Measurements from ENCODE around the gene BMP7. TPM values are rescaled to one million over a fixed set of nuclear protein-coding genes. Genes with fewer than 3 reads are reported as not detected.
"Not testable (repeated sequence)": the region's sequence is repeated elsewhere in the genome, so short reads cannot be mapped to it uniquely, and the experiment has no call there.

BMP7 gene
- polyA plus RNA-seq, 3 donors = 91.0 to 105 (median 101) TPM

- no peak for DNase-seq
These were observed 13.8 kb downstream of the BMP7 start for GRCh38 chr20:57252559-57253162.

- no peak for DNase-seq
These were observed 14.5 kb downstream of the BMP7 start for GRCh38 chr20:57251949-57252348.

- no peak for DNase-seq
These were observed 15.1 kb downstream of the BMP7 start for GRCh38 chr20:57251344-57251743.

- no peak for DNase-seq
These were observed 15.7 kb downstream of the BMP7 start for GRCh38 chr20:57250607-57251343.

GRCh38 chr20:57249772-57250171 lies 16.7 kb downstream of the BMP7 start:
- DNase-seq = no peak

- no peak for DNase-seq
These were observed 17.4 kb downstream of the BMP7 start for GRCh38 chr20:57249073-57249472.

- no peak for DNase-seq
These were observed 18.2 kb downstream of the BMP7 start for GRCh38 chr20:57248132-57248797.

- no peak for DNase-seq
These were observed 19.0 kb downstream of the BMP7 start for GRCh38 chr20:57247292-57247965.

- DNase-seq = no peak
These were observed 20.4 kb downstream of the BMP7 start for GRCh38 chr20:57245997-57246396.

- no peak for DNase-seq
These were observed 21.7 kb downstream of the BMP7 start for GRCh38 chr20:57244627-57245214.

- no peak for DNase-seq
These were observed 22.2 kb downstream of the BMP7 start for GRCh38 chr20:57244221-57244585.

GRCh38 chr20:57243480-57244220 lies 22.8 kb downstream of the BMP7 start:
- no peak for DNase-seq

- no peak for DNase-seq
These were observed 24.0 kb downstream of the BMP7 start for GRCh38 chr20:57242414-57242813.

- DNase-seq = no peak
These were observed 25.0 kb downstream of the BMP7 start for GRCh38 chr20:57241363-57241991.

- no peak for DNase-seq
These were observed 25.7 kb downstream of the BMP7 start for GRCh38 chr20:57240581-57241362.

GRCh38 chr20:57239725-57240124 lies 26.7 kb downstream of the BMP7 start:
- DNase-seq = not testable (repeated sequence)

- not testable (repeated sequence) for DNase-seq
These were observed 27.1 kb downstream of the BMP7 start for GRCh38 chr20:57239324-57239723.

GRCh38 chr20:57238089-57238488 lies 28.4 kb downstream of the BMP7 start:
- DNase-seq = no peak

- DNase-seq = no peak
These were observed 28.9 kb downstream of the BMP7 start for GRCh38 chr20:57237585-57237953.
